HG03342 (cell line): ENCODE measurements around the gene CDKL4.
"Not testable (repeated sequence)": the region's sequence is repeated elsewhere in the genome, so short reads cannot be mapped to it uniquely, and the experiment has no call there.

Experiments
- ATAC-seq: cut with Tn5 transposase; IDR thresholded peaks from one replicate; pipeline ENCODE4 v1.9.1; 2021; ENCODE audit warnings: mild to moderate bottlenecking, moderate library complexity; ENCODE audit not compliant: unreplicated experiment

The CDKL4 gene

DNA sequence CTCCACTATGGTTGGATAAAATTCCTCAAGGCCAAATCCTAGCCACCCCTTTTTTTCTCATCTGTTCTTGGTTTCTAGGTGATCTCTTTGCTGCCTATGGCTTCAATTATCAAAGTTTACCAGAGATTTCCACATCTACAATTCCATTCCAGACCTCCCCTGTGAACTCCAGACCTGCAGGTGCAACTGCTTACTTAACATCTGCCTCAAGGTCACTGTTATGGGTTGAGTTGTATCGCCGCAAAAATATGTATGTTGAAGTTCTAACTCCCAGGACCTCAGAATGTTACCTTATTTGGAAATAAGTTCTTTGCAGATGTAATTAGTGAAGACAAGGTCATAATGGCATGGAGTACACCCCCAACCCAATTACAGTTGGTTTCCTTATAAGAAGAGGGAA lies 62.5 kb downstream of the CDKL4 start:
- no peak for ATAC-seq

DNA sequence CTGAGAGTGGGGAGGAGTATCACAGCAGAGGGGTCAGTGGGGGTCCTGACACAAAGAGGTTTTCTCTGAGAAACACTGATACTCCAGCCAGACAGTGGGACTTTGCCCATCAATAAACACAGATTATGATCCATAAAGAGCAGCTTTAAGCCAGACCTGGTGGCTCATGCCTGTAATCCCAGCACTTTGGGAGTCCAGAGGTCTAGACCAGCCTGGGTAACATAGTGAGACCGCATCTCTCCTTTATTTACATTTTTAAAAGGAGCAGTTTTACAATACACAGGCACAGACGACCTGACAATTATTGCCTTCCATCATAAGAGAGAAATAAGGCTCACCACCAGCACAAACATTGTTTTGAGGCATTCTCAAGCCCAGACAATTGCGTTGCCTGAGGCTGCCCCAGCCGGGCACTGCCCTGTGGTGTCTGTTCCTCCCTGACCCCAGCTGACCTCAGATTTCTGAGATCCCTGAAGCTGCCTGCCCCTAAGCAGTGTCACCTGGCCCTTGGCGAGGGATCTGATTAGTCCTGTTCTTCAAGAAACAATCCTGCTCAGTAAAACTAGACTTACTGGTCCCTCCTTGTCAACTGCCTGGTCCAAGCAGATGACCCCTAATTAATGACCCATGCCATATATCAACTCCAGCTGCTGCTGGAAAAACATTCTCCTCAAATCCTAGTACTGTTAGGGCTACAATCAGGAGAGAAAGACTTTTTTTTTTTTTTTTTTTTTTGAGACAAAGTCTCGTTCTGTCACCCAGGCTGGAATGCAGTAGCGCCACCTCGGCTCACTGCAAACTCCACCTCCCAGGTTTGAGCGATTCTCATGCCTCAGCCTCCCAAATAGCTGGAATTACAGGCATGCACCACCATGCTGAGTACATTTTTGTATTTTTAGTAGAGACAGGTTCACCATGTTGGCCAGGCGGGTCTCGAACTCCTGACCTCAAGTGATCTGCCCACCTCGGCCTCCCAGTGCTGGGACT lies 63.5 kb downstream of the CDKL4 start:
- ATAC-seq: no peak

DNA sequence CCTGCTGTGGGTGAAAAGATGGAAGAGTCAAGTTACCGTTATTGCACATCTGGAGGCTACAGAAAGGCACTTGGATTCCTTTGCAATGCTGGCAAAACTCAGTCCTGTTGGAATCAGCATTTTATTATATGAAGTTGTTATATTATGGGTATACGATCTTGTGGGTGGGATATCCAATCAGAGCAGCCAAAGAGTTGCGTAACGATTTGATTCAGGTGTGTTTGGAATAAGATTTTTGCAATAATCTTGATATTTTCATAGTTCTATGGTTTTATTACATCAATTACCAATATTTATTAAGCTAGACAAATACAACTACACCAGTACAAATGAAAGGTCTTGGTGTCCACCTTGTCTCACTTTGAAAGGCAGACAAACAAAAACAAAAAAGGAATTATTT lies 65.0 kb downstream of the CDKL4 start:
- no peak for ATAC-seq

DNA sequence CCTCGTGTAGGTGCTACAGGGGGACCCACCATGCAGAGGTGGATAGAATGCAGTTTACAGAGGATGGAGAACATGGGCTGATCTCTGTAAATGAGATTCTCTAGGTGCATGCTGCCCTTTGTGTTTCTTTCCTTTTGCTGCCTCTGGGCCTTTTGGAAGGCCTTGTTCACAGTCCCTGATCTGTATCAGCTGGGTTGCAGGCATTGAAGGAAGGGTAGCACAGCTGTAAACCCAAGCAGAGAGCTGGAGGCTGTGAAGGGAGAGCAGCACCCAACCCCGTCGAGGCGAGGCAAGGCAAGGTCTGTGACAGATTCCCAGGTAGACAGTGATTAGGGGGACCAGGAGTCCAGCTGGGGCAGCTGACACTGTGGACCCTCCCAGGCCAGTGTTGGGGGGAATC lies 66.8 kb downstream of the CDKL4 start:
- no peak for ATAC-seq

DNA sequence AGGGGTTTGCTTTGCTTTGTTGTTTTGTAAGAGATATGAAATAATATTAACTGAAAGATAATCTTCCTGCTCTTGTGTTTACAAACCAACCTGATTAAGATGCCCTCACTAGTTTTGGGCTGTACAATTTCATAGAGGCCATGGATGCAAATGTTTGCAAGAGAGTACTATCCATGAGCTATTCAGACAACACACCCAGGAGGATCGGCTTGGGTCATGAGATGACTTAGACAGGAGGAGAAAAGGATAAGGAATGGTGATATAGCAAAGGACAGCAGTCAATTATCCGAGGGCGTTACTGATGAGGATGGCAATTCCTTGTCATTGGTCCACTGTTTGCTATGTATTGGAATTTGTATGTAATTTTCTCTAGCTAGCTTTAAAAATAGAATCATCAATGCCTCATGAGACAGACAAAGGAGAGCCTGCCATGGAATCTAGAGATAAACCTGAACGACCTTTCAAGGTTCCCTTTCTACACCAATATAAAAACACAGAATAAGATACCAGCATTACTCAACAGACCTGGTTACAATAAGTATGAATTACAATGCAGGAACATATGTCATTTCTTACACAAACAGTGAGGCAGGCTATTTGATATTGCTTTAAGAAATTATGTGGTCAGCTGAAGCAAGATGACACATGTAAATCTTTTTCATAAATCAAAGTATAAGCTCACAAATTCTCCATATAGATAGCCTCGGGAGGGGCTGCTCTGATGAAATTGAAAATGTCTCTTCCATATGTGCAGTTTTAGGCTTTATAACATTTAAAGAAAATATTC lies 68.6 kb downstream of the CDKL4 start:
- ATAC-seq: no peak

DNA sequence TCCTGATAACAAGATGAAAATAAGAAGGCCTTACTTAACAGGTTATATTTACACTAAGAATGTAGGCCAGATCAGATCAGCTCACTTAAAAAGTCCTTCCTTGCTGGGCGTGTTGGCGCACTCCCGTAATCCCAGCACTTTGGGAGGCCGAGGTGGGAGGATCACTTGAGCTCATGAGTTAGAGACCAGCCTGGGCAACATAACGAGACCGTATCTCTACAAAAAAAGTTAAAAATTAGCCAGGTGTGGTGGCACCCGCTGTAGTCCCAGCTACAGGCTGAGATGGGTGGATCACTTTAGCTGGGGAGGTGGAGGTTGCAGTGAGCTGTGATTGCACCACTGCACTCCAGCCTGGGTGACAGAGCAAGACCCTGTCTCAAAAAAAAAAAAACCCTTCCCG lies 69.7 kb downstream of the CDKL4 start:
- no peak for ATAC-seq

DNA sequence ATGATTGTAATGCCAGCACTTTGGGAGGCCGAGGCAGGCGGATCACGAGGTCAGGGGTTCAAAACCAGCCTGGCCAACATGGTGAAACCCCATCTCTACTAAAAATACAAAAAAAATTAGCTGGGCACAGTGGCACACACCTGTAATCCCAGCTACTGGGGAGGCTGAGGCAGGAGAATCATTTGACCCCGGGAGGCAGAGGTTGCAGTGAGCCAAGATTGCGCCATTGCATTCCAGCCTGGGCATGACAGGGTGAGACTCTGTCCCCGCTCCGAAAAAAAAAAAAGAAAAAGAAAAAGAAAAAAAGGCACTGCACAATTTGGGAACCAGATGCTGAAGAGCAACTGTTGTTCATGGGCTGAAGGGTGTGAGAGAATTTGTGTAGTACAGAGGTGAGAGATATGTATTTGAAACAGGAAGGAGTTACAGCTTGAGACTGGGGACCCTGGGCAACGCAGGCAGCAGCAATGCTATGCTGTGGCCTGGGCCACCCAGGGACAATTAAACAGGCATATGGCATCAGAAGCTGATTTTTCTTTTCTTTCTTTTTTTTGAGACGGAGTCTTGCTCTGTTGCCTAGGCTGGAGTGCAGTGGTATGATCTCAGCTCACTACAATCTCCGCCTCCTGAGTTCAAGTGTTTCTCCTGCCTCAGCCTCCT lies 71.6 kb downstream of the CDKL4 start:
- not testable (repeated sequence) for ATAC-seq

DNA sequence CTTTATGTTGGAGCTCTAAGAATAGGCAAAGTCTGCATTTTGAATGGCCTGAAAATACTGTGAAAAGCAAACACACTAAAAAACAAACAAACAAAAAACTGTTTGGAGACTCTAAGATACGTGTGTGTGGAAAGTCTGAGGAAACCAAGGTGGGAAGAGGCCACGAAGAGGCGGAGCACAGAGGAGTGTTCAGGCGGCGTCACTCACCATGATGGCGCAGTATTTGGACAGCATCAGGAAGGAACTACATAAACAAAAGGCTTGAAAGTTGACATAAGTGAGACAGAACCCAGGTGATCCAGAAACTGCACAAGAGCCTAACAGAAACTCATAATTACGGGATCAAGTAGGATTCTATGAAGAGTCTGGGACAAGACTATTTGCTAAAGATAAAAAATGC lies 72.1 kb downstream of the CDKL4 start:
- ATAC-seq: no peak

DNA sequence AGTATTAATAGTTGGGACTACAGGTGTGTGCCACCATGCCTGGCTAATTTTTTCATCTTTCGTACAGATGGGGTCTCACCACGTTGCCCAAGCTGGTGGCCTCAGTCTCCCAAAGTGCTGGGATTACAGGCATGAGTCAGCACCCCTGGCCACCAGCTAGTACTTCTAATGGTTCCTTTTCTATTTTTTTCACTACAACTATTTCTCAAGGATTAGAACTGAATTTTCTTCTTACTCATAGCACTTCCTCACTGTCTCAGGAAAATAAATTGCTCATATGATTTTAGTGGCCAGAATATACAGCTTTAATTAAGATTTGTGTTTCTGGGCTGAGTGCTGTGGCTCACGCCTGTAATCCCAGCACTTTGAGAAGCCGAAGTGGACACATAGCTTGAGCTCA lies 79.7 kb downstream of the CDKL4 start:
- ATAC-seq: no peak

DNA sequence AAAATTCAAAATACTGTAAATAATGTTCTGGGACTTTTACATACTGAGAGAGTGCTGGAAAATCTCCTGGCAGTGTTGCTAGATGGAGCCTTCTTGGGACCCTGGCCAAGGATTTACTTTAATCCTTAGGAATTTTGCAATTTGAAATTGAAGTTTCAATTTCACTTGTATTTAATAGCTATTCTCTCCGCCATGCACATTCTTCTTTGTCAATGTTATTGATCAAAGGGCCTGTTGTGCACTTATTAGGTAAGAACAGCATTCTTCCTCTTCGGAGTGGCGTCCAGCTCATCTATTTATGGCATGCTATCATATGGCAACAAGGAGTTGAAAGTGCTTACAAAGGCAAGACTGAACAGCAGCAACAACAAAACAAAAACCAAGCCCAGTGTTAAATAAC lies 82.8 kb downstream of the CDKL4 start:
- ATAC-seq: no peak

DNA sequence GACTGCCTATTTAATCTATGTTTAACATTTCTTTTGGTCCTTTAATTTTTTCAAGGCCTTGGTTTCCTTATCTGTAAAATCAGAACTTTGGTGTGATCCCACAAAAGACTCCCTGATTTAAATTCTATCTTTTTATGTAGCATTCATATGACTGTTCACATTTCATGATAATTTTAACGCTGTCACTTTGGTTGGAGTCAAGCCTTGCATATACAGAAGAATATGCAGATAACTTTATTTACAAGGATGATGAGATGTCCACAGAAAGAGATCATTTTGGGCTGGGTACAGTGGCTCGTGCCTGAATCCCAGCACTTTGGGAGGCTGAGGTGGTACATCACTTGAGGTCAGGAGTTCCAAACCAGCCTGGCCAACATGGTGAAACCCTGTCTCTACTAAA lies 84.5 kb downstream of the CDKL4 start:
- ATAC-seq: no peak

DNA sequence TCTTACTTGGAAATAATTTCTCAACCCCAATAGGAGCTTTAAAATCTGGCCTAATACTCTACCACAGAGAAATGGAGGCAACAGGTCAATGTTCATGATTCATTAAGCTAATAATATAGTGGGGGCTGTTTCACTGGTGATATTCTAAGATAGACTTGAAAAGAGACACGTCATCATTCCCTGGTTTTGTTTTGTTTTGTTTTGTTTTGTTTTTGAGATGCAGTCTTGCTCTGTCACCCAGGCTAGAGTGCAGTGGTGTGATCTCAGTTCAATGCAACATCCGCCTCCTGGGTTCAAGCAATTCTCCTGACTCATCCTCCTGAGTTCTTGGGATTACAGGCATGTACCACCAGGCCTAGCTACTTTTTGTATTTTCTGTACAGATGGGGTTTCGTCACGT lies 85.4 kb downstream of the CDKL4 start:
- no peak for ATAC-seq

DNA sequence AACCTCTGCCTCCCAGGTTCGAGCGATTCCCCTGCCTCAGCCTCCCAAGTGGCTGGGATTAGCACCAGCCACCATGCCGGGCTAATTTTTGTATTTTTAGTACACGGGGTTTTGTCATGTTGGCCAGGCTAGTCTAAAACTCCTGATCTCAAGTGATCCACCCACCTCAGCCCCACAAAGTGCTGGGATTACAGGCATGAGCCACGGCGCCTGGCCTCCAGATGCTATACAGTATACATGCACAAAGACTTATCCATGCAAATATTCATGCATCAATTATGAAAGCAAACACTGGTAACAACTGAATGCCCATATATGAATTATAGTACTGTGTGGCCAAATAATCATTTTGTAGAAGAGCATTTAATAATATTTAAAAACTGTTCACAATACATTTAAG lies 86.9 kb downstream of the CDKL4 start:
- ATAC-seq: no peak

DNA sequence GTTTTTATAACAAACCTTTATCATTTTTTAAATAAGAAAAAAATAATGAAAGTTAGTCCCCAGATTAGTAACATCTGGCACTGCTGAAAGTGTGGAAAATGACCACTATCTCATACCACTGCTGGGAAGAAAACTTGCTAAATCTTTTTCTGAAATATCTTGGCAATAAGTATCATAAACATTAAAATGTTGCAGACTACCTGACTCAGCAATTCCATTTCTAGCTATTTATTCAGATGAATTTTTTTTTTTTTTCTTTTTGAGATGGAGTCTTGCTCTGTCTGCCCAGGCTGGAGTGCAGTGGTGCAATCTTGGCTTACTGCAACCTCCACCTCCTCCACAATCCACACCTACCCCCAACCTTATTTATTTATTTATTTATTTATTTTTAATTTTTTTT lies 87.7 kb downstream of the CDKL4 start:
- no peak for ATAC-seq

DNA sequence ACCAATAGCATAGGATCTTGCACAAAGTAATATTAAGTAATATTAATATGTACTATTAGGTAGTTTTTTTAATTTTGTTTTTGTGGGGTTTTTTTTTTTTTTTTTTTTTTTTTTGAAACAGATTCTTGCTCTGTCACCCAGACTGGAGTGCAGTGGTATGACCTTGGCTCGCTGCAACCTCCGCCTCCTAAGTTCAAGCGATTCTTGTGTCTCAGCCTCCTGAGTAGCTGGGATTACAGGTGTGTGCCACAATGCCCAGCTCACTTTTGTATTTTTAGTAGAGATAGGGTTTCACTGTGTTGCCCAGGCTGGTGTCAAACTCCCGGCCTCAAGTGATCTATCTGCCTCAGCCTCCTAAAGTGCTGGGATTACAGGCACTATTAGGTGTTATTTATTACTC lies 88.2 kb downstream of the CDKL4 start:
- not testable (repeated sequence) for ATAC-seq

DNA sequence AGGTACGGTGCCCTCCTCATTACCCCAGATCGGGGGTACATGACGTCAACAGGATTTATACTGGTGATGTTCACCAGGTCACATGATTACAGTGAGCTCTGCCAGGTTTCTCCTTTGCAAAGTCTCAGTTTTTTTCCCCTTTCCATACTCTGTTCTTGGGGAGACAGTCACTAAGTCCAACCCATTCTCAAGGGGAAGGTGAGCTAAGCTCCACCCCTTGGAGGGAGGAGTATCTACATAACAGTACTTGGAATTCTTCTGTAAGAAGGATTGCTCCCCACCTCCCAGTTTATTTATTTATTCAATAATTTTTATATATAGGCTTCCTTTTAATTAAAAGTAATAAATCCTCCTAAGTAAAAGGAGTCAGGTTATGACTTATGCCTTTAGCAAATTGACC lies 88.8 kb downstream of the CDKL4 start:
- no peak for ATAC-seq

DNA sequence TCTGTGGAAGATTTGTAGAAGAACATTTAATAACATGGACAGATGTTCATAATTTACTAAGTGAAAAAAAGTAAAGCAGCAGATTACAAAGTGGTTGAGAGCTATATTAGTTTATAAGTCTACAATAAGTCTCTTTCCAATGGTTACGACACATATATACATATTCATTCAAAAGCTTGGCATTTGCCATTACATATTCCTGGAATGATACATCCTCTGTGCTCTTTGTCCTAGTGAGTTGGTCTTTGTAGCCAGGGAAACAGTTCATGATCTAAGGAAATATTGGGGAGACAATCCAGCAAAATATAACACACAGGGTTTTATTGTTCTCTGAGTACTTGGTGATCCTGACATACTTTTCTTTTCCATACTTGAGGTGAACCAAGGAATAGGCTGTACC lies 90.5 kb downstream of the CDKL4 start:
- ATAC-seq: no peak

DNA sequence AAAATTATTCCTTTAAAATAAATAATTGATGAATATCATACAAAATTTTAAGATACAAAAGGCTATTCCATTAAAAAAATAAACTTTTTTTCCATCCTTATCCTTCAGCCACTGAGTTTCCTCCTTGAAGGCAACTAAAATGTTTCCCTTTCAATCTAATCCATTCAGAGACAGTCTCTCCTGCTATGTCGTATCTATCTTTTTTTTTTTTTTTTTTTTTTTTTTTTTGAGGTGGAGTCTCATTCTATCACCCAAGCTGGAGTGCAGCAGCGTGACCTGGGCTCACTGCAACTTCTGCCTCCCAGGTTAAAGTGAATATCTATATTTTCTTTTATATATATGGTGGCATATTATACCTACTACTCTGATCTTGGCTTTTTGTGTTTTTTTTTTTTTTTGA lies 91.3 kb downstream of the CDKL4 start:
- ATAC-seq: no peak

DNA sequence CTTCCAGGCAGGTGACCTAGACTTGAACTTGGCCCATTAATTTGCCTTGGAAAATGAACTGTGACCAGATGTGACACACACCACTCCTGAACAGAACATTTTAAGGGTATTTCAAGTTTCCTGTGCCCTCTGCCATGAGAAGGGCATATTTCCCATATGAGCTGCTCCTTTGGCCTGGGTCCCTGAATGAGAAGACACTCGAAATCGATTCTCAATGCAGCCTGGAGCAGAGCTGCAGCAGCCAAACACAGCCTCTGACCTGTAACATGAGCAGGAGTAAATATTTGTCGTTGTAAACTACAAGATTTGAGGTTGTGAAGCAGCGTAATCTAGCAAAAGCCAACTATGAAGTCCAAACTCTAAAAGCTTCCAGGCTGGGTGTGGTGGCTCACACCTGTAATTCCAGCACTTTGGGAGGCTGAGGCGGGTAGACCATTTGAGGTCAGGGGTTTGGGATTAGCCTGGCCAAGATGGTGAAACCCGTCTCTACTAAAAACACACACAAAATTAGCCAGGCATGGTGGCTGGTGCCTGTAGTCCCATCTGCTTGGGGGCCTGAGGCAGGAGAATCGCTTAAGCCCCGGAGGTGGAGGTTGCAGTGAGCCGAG lies 92.8 kb downstream of the CDKL4 start:
- no peak for ATAC-seq

DNA sequence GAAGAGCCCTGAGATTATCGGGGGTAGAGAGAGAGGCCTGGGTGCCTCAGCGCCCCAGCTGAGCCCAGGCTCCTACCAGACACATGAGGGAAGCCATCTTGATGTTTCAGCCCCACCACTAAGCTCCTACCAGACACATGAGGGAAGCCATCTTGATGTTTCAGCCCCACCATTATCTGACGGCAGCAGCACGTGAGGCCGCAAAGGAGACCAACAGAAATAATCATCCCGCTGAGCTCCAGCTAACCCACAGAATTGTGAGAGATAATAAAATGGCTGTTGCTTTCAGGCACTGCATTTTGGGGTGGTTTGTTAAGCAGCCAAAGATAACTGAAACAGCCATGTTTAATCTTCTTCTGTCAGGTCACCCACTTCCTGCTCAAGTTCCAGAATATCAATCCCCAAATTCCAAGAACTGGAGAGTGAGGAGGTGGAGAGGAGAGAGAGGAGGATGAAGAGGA lies 93.6 kb downstream of the CDKL4 start:
- ATAC-seq: no peak

DNA sequence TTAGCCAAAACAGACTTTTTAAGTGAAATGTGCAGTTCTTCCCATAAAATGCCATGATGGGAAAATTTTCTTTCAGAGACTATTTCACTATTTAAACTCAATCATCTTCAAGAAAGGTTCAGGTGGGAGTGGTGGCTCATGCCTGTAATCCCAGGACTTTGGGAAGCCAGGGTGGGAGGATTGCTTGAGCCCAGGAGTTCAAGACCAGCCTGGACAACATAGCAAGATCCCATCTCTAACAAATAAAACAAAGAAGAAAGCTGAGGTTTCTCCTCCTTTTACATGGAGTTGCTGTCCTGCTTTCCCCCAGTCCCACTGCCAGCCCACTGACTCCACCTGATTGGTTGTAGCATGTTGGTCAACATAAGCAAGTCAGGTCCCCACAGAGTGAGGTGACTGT lies 97.1 kb downstream of the CDKL4 start:
- no peak for ATAC-seq
